CD4-positive, alpha-beta T cell treated with Interleukin-17A for 1 hour (primary cell): Measurements from ENCODE around the gene SIK1.
"Not testable (repeated sequence)": the region's sequence is repeated elsewhere in the genome, so short reads cannot be mapped to it uniquely, and the experiment has no call there.

Source experiments
- DNase-seq: peaks from one replicate; pipeline ENCODE4 v3.0.0-alpha.2; 2020

Gene SIK1

GRCh38 chr21:43383351-43383750 is 43.6 kb downstream of the SIK1 start:
- not testable (repeated sequence) for DNase-seq

DNA sequence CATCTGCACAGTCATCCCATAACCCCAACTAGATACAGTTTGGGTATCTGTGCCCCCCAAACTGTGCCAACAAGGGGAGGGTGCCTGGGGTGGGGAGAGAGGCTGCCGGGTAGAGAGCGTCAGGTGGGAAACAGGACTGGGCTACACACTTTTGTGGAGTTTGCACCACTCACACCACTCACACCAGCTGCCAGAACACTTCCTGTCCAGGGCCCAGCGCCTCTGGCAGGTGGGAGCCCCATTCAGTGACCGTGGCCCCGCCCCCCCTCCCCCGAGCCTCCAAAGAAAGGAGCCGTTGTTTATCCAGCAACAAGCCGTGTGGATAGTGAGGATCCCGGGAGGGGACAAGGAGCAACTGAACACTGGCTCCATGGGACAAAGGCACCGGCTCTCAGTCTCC is 44.0 kb downstream of the SIK1 start:
- DNase-seq: not testable (repeated sequence)

DNA sequence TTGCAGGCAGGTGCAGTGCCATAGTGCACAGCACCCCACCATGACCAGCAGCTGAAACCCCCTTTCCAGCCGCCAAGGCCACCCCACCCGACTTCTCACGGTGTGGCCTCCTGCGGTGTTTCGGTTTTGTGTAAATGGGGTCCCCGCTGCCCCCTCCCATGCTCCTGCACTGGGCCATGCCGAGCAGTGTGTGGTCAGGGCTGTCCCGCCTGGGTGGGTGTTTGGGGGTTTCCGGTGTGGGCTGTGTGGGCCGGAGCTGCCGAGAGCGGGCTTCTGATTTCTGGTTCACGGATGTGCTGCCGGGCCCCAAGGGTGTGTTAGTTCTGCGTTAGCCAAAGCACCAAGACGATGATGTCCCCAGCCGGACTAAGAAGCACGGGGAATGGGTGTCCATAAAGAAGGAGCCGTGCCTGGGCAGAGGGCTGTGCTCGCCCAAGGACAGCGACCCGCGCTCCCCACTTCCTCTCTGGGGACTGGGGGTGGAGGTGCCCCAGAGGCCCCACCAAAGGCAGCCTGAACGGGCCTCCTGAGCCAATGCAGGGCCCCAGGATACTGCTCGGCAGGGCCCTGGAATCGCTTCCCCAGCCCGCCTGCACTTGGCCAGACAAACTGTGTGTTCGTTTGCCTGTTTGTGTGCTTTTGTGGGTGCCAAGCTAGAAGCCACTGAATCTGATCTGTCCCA is 45.9 kb downstream of the SIK1 start:
- DNase-seq: not testable (repeated sequence)

DNA sequence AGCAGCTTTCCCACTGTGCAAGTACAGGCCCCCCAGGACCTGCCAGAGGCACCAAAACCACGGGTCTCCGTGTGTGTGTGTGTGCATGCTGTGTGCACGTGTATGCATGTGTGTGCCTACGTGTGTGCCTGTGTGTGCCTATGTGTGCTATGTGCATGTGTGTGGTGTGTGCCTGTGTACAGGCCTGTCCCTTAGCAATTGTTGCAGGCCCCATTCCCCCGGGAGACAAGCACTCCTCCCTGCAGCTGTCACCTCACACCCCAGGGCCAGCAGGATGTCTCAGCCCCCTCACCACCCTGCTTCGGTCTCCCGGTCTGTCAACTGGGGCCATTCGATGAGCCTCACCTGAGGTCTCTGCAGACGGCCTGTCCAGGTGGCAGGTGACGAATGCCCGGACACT is 46.6 kb downstream of the SIK1 start:
- not testable (repeated sequence) for DNase-seq

- DNase-seq: not testable (repeated sequence)
These were observed 47.3 kb downstream of the SIK1 start for GRCh38 chr21:43379626-43380122.

GRCh38 chr21:43376478-43376882 is 50.5 kb downstream of the SIK1 start:
- DNase-seq: no peak

DNA sequence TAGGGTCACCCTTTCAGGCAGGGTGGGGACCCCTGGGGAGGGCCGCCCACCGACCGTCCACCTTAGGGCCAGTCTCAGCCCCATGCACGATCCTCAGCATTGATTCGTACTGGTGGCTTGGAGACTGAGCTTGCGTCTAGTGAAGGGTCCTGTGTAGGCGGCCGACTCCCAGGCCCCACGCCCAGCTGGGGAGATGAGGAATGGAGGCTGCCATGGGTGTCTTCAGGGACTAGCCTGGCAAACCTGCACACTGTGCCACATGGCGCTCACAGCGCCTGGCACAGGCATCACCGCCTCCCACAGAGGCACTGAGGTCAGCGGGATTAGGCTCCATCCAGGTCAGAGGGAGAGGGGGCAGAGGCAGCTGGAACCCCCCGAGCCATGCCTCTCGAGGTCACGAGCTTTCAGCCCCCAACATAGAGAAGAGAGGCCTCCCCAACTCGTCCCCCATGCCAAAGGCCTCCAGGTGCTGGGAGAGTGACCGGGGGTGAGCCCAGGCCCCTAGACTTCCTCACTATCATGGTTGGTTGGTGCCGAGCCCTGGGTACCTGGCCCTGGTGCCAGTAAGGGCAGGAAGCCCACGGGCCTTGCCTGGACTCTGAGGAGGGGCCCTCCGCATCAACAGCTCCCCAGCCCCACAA is 51.0 kb downstream of the SIK1 start:
- DNase-seq: no peak

GRCh38 chr21:43375006-43375836 is 51.7 kb downstream of the SIK1 start:
- DNase-seq: no peak

DNA sequence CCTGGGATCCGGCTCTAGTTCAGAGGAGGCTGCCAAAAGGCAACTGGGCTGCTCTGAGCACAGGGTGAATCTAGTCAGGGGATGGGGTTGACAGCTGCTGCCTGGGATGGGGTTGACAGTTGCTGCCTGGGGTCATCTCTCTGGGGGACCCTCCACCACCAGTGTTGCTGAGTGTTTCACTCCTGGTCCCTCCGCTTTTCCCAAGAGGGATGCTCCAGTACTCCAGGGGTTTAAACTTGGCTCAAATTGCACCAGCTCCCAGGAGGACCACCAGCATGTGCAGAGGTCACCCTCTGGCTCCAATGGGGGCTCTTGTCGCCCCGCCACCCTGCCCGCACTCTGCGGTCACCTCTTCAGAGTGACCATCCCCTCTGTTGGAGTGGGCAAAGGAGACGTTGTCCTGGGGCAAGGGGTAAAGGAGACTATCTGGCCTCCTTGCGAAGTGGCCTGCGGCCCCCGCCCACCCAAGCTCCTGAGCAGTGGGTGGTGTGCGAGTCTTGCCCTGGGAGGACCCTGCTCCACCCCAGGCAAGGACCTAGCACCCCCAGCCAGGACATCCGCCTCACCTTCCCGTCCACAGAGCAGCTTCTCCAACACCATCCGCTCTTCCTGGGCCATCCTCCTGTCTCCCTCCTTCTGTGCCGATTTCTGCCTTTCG is 52.6 kb downstream of the SIK1 start:
- no peak for DNase-seq

DNA sequence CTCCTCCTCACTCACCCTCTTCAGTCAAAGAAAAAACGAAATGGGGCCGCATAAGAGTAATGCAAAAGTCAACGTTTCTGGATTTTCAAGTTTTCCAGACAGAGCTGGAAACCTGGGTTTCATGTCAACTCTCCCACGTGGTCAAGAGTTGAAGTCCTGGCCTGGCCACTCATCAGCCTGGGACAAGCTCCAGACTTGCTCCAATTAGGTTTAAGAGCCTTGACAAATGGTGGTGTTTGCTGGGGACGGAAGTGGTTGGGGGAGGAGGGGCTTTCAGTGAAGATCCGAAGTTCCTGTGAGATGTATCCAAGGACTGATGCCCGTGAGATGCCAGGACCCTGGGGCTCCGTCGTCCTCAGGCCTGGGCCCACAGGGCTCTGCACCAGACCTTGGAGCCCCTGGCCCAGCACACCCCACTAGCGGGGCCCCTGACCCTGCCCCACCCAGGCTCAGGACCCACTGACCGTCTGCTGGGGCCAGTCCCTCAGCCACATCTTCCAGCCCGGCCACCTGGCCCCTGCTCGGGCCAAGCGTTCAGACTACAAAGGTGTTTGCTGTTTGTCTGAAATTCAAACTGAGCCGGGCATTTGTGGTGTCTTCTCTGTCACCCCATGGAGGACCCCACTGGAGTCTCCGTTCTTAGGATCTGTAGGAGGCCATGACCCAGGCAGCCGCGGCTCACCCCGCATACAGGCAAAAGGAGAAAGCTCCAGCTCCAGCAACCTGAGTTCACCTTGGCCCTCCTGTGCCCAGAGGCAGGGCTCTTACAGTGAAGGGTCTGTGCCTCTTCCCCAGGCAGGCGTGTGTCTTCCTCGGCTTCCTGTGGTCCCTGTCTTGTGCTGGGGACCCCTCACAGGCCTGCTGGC is 53.3 kb downstream of the SIK1 start:
- DNase-seq: no peak

DNA sequence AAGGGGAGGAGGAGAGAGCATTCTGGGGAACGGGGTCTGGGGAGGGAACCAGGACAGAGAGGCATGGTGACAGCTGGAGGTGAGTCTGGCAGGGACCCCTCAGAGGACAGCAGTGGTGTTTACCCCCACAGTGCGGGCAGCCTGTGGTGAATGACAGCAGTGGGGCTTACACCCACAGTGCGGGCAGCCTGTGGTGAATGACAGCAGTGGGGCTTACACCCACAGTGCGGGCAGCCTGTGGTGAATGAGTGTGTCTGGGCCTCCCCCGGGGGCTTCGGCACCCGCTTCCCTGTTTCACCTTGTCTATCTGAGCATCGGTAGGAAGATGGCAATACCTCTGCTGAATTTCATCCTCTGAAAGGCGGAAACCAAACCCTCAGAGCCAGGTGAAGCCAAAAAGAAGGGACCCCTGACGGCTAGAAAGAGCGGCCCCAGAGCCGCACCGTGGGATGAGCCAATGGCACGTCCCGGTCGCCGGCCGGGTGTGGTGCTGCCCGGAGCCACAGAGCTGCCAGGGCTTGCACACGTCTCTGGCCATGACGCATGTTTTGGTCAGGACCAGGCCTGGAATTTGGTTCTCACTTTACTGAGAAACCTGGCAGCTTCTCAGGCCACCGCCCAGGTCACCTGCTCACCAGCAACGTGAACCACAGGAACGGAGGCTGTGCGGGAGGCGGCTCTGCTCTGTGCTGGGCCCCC is 54.1 kb downstream of the SIK1 start:
- no peak for DNase-seq

- DNase-seq: no peak
These were observed 55.1 kb downstream of the SIK1 start for GRCh38 chr21:43371786-43372185.

DNA sequence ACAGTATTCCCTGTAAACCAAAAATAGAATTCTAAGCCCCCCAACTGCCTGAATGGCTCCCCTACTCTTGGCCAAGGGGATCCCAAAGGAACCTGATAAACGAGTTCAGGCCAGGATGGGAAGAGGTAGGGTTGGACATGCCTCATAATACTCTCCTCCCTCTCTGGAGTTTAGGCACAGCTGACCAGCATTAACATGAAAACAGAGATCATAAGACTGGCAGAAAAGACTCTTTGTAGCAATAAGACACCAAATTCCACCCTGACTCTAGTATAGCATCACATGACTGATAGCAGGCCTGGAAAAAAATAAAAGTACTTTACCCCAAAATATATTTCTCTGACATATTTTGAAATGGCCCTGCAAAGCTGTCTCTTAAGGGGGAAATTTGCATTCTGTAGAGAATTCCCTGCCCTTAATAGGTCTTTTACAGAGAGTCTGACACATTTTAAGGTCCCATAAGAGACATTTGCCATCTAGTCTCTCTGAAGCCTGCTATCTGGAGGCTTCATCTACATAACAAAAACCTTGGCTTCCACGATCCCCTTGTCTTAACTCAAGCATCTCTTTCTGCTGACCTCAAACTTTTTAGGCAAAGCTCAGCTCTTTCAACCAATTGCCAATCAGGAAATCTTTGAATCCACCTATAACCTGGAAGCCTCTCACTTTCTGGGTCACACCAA is 55.9 kb downstream of the SIK1 start:
- no peak for DNase-seq

DNA sequence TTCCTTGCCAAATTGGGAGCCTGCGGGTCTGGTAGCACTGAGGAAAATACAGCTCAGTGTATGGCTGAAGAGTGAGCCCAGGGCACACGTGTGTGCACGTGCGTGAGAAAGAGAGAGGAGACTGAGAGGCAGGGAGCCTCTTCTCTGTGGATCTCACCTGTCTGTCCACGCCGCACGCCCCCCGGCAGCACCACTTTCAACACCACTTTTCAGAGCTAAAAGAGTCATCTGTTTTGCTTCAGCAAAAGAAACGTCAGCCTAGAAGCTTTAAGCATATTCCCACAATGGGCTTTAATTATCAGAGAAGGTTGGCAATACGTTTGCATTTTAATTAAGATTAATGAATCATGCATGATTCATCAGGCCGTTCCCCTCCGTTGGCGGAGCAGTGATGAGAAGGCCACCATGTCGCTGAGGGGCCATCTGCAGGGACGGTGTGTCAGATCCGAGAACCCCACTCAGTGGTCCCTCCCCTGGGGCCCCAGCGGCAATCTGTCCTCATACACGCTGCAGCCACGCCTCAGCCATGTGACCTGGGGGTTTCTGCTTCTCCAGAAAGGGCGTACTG is 56.8 kb downstream of the SIK1 start:
- no peak for DNase-seq

GRCh38 chr21:43369596-43370090 is 57.3 kb downstream of the SIK1 start:
- DNase-seq: no peak

DNA sequence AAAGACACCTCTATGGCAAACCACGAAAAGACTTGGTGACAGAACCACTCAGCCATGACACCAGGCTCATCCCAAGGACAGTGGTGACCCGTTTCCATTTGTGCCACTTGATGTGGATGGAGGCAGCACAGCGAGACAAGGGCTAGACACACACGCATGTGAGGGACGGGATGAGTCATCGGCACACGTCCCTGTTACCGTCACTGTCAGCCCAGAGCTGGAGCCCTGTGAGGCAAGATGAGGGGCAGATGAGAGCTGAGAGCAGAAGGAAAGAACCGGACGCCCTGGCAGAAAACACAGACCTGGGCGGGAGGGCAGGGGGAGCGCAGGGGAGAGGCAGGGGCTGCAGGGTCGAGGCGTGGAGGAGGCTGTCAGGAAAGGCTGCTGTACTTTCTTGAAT is 57.8 kb downstream of the SIK1 start:
- DNase-seq: no peak

- no peak for DNase-seq
These were observed 58.2 kb downstream of the SIK1 start for GRCh38 chr21:43368685-43369084.

GRCh38 chr21:43367859-43368258 is 59.1 kb downstream of the SIK1 start:
- no peak for DNase-seq

DNA sequence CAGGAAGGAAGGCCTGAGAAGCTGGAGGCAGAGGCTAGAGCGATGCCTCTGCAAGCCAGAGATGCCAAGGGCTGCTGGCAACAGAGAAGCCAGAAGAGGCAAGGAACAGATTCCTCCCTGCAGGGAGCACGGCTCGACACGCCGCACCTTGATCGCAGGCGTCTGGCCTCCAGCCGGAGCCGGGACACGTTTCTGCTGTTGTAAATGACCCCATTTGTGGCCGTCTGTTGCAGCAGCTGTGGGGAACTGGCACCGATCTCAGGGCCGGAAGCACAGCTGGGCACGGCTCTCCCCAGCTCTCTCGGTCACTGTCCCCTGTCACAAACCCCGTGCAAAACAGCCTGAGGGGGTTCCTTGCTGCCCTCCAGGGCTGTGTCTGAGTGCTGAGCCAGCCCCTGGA is 59.6 kb downstream of the SIK1 start:
- no peak for DNase-seq

DNA sequence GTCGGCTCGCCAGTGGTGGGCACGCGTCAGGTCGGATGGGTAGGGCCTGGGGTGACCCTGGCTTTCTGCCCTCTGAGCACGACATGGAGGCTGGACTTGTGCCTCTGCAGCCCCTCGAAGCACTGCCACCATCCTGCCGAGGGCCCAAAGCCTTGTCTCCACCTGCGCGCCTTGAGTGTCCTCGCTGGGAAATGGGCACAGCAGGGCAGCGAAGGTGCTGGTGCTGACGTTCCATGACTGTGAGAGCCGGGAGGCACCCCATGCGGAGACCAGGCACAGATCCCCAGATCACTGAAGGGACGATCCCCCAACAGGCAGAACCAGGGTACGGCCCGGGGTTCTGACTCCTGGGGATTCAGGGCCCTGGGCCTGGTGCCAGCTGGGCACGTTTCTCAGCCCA is 60.3 kb downstream of the SIK1 start:
- DNase-seq: no peak
